ENCODE measurements around the gene MYT1.

MYT1 gene

GRCh38 chr20:64162239-64162910 is 1.9 kb upstream of the MYT1 start:
- Histone ChIP-seq H3K4me2 (ENCODE audit: low read length) (no peak overlapping the region), H3K4me3 (ENCODE audit: low read depth, low read length, poor library complexity, severe bottlenecking) (no peak overlapping the region), H3K4me1 (ENCODE audit: insufficient read depth, low read length, severe bottlenecking) (no peaks in the 10 kb centered on the region), H3F3A (ENCODE audit: insufficient read depth, low read length) (no peaks in the 10 kb centered on the region), H2AFZ (ENCODE audit: low read length) (no peak overlapping the region), H3K9ac (ENCODE audit: low read length) (no peak overlapping the region), H4K20me1 (ENCODE audit: insufficient read depth, low read length) (no peaks in the 10 kb centered on the region), H3K9me2 (ENCODE audit: low read depth, low read length) (no peaks in the 10 kb centered on the region), H3K79me2 (ENCODE audit: insufficient read depth, low read length) (no peaks in the 10 kb centered on the region), H3K27me3 (ENCODE audit: insufficient read depth, low read length) (peaks cover 16% of the 10 kb centered on the region; the same call in 1 of the 2 replicates), H3K27ac (ENCODE audit: low read depth, low read length, poor library complexity, severe bottlenecking) (no peak overlapping the region), H3K9me3 (ENCODE audit: low read length) (no peaks in the 10 kb centered on the region), H3K36me3 (ENCODE audit: insufficient read depth, low read length) (no peaks in the 10 kb centered on the region)
- TF ChIP-seq CTCF (IDR thresholded peaks at IDR 0.05; ENCODE audit: low read length) (no peak), EZH2 (IDR thresholded peaks at IDR 0.05; ENCODE audit: borderline replicate concordance, low read length) (no peak)

- Histone ChIP-seq H3K27ac (ENCODE audit: low read depth, low read length, poor library complexity, severe bottlenecking) (no peak overlapping the region), H3K4me2 (ENCODE audit: low read length) (no peak overlapping the region), H3K36me3 (ENCODE audit: insufficient read depth, low read length) (no peaks in the 10 kb centered on the region), H4K20me1 (ENCODE audit: insufficient read depth, low read length) (no peaks in the 10 kb centered on the region), H3K27me3 (ENCODE audit: insufficient read depth, low read length) (peaks cover 17% of the 10 kb centered on the region; the same call in 1 of the 2 replicates), H3K9ac (ENCODE audit: low read length) (no peak overlapping the region), H3K79me2 (ENCODE audit: insufficient read depth, low read length) (no peaks in the 10 kb centered on the region), H3F3A (ENCODE audit: insufficient read depth, low read length) (no peaks in the 10 kb centered on the region), H3K9me3 (ENCODE audit: low read length) (no peaks in the 10 kb centered on the region), H3K4me1 (ENCODE audit: insufficient read depth, low read length, severe bottlenecking) (no peaks in the 10 kb centered on the region), H3K4me3 (ENCODE audit: low read depth, low read length, poor library complexity, severe bottlenecking) (no peak overlapping the region), H2AFZ (ENCODE audit: low read length) (no peak overlapping the region), H3K9me2 (ENCODE audit: low read depth, low read length) (no peaks in the 10 kb centered on the region)
- no peak for TF ChIP-seq EZH2 (IDR thresholded peaks at IDR 0.05; ENCODE audit: borderline replicate concordance, low read length)
- no peak for TF ChIP-seq CTCF (IDR thresholded peaks at IDR 0.05; ENCODE audit: low read length)
Observed at GRCh38 chr20:64163776-64164122, 503 bp upstream of the MYT1 start.

GRCh38 chr20:64165866-64166600 is 1.8 kb downstream of the MYT1 start:
- Histone ChIP-seq H3K27ac (ENCODE audit: low read depth, low read length, poor library complexity, severe bottlenecking) (no peak overlapping the region), H3K36me3 (ENCODE audit: insufficient read depth, low read length) (no peaks in the 10 kb centered on the region), H3K9me3 (ENCODE audit: low read length) (no peaks in the 10 kb centered on the region), H3K9ac (ENCODE audit: low read length) (no peak overlapping the region), H3K79me2 (ENCODE audit: insufficient read depth, low read length) (no peaks in the 10 kb centered on the region), H3K4me1 (ENCODE audit: insufficient read depth, low read length, severe bottlenecking) (no peaks in the 10 kb centered on the region), H2AFZ (ENCODE audit: low read length) (no peak overlapping the region), H3K4me2 (ENCODE audit: low read length) (no peak overlapping the region), H3K9me2 (ENCODE audit: low read depth, low read length) (no peaks in the 10 kb centered on the region), H3K27me3 (ENCODE audit: insufficient read depth, low read length) (peaks cover 13% of the 10 kb centered on the region; the same call in 1 of the 2 replicates), H3K4me3 (ENCODE audit: low read depth, low read length, poor library complexity, severe bottlenecking) (no peak overlapping the region), H4K20me1 (ENCODE audit: insufficient read depth, low read length) (no peaks in the 10 kb centered on the region), H3F3A (ENCODE audit: insufficient read depth, low read length) (no peaks in the 10 kb centered on the region)
- TF ChIP-seq EZH2 (IDR thresholded peaks at IDR 0.05; ENCODE audit: borderline replicate concordance, low read length) (no peak), CTCF (IDR thresholded peaks at IDR 0.05; ENCODE audit: low read length) (no peak)

Data from OCI-LY1 (cell line).